SK-N-MC (cell line): ENCODE measurements around the gene CRK.

Experiments
- EZH2 ChIP-seq: fragments of 200-600 bp; sonication (generic); IDR thresholded peaks from one replicate; pipeline ENCODE4 v1.6.1; 2017; ENCODE audit warnings: antibody characterized with exemption
- POLR2AphosphoS5 ChIP-seq: IDR thresholded peaks from 2 replicates; pipeline ENCODE4 v1.6.1; 2012; ENCODE audit warnings: mild to moderate bottlenecking, low read depth, low read length, borderline replicate concordance

DNA sequence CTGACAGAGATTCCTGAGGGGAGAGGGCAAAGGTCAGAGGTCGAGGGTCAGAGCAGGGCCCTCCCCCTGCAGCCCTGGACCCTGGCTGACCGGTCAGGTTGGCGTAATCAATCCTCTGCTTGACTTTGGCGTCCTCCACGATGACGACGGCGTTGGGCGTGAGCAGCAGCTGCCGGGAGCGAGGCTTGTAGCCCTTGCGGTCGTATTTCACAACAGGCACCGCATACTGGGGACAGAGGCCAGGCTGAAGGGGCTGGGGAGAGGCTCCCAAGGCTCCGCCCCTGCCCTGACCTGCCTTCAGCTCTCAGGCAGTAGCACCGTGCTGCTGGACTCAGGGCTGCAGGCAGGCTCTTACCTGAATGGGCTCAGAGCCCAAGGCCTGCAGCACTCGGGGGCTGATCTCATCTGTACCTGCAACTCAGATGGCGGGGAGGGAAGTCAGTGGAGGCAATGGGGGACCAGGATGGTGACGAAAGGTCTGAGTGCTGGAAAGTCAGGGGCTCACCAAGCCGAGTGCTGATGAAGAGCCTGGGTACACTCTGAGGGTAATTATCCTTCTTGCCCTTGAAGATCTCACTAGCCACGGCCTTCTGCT is 12.0 kb upstream of the CRK start:
- TF ChIP-seq EZH2 (no peak), POLR2AphosphoS5 (no peak)
